HG03097 (cell line): ENCODE measurements around the gene MRPL43.

Source experiments
- ATAC-seq: cut with Tn5 transposase; IDR thresholded peaks from one replicate; pipeline ENCODE4 v1.9.1; 2021; ENCODE audit not compliant: unreplicated experiment, low FRiP score

Gene MRPL43

GRCh38 chr10:100969187-100970075, 17.9 kb downstream of the MRPL43 start, which contains the start of gene SEMA4G:
Gene SEMA4G (plus strand): TSS chr10:100969504. CDS start chr10:100972913, 3,409 bp downstream.
- no peak for ATAC-seq

DNA sequence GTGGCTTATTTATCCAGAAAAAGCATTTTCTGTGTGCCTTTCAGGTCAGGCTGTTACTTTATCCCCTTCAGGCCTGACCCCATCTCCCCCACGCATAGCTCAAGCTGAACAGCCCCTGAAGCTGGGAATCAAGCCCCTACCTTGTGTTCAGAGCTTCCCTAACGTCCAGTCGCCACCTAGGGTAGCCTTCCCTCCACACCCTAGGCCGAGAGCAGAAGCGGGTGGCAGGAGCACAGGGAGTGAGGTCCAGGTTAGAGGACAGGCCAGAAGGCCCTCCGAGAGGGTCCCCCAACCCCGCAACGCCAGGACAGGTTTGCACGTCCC, 18.5 kb downstream of the MRPL43 start:
- no peak for ATAC-seq

DNA sequence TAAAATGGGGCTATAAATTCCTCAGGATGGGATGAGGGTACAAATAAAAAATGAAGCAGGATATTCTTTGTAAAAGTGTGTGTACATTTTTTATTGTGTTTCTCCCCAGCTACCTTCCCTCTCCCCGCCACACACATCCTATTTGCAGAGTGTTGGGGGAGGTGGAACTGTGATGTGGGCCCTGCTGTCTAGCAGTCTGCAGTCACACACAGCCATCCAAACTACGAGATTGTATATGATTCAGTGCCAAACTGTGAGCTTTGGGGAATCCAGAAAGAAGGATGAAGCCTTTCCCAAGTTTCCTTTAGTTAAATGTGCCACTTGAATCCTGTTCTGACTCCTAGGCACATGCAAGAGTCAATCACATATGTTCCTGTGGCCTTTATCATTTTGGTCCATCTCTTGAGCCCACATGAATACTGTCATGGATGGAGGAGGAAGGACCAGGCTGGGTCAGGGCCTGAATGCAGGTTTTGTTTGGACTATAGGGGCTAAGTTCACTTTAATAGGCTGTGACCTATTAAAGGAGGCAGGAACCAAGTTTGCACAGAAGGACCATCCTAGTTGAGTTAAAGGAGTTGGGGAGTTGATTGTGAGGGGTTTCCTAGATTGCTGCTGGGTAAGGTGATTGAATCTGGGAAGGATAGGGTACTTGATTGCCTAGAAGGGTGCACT, 19.1 kb downstream of the MRPL43 start:
- no peak for ATAC-seq

GRCh38 chr10:100967332-100967731, 20.0 kb downstream of the MRPL43 start:
- ATAC-seq, result no peak

- no peak for ATAC-seq
These were observed 20.4 kb downstream of the MRPL43 start for GRCh38 chr10:100966887-100967286.

GRCh38 chr10:100965820-100966219, 21.5 kb downstream of the MRPL43 start:
- ATAC-seq, result no peak

DNA sequence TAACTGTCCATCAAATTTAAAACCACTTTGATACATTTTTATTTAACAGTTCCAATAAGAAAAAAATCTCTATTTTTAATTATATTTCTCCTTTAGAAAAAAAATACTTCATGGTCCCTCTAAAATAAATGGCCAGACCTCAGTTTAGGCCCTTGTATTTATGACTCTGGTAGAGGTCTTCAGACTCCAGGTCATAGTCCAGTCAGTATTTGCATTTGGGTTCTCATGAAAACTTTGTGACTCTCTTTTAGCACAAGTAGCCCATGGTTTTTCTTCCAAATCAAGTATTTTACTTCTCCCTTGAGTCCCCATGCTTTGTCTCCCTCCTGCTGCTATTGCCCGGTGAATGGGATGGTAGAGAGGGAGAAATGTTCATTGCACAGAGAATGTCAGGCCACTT, 23.5 kb downstream of the MRPL43 start:
- ATAC-seq, result no peak

DNA sequence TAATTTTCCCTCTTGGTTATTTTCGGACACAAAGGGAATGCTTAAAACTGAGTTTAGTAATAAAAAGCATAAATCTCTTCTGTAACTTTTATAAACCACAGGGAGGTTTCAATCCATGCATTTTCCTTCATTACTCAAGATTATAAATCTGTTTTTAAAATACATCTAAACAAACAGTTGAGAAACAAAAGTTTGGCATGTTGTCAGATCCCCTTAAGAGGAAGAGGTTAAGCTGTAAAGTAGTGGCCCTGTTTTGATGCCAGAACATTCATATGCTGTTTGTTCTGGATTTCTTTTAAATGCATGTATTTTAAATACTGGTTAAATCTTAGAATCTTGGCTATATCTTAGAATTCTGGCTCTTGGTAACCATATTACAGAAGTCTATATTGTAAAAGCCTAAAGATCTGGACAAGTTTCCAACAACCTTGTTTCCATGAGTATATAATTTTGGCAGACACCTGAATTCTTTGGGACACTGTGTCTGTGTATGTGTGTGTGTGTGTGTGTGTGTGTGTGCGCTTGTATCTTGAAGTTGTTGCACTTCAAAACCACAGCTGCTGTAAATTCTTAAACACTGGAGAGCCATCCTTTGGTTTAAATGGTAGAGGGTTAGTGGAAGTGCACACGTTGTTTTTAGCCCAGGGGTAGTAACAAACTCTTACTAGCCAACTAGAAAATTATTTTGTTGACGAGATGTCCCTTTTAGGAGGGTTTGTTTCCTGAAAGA, 24.8 kb downstream of the MRPL43 start:
- no peak for ATAC-seq

DNA sequence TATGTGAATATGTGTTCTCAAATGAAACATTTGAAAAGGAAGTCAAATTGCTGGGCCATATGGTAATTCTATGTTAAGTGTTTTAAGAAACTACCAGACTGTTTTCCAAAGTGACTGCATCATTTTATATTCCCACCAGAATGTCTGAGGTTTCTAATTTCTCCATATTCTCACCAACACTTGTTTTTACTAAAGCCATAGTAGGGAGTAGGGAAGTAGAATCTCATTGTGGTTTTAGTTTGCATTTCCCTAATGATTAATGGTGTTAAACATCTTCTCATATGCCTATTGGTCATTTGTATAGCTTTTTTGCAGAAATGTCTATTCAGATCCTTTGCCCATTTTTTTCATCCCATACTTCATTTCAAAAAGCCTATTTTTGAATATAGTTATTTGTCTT, 27.0 kb downstream of the MRPL43 start:
- ATAC-seq, result no peak

DNA sequence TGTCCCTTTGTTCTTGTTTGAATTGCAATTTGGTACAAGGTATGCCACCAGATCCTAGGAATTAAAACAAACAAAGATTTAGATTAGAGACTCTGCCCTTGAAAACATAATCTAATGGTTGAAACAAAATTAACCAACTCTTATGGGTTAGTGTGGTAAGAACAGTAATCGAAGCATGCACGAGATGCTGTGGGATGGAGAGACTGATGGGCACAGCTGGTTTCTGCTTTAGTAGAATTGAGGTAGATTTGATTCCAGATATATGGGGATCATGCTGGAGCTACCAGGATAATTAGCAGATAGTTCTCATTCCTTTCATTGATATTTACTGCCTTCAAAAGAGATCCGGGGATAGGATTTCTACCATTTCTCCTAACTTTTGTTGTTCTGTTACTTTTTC, 38.4 kb downstream of the MRPL43 start:
- no peak for ATAC-seq

- ATAC-seq, result no peak
These were observed 41.5 kb downstream of the MRPL43 start for GRCh38 chr10:100945754-100946153.

DNA sequence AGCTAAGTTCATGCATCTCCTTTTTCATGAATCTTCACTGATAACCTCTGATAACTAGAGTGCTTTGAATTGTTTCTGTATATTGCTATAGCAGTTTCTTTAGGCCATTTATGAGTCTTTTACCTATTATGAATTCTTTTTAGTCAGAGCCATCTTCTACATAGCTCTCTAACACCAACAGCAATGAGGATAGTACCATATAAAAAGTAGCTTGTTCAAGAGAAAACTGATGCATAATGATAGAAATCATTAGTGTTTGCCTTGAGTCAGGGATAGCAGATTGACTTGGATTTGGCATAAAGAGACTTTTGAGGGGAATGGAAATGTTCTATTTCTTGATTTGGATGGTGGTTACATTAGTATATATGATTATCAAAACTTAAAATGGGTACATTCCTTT, 43.8 kb downstream of the MRPL43 start:
- ATAC-seq, result no peak

GRCh38 chr10:100942229-100942628, 45.1 kb downstream of the MRPL43 start:
- ATAC-seq, result no peak

DNA sequence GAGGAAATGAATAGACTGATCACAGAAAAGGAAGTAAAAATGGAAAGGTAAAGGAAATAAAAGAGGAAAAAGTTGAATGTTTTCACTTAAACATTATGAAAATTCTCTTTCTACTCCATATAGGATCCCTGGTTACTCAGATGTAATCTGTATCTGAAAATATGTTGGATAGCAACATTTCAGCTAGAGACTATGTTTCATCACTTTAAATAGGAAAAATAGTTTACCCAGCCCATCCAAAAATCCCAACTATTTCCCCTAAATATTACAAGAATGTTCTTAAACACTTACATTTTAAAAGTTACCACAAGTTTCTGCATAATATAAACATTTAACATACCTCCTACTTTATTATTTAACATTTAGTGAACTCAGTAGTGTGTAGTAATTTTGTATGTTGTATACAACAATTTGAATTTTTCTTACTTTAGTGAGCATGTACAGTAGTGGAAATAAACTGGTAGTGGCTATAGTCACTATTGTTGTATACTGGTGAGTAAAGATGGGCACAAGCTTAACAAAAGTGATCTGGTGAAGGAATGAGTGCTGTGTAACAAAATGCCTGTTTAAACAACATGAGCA, 47.4 kb downstream of the MRPL43 start:
- no peak for ATAC-seq
